Measurements from ENCODE around the gene GGT6.

GGT6 gene

GRCh38 chr17:4515501-4515900, 44.9 kb downstream of the GGT6 start:
- DNase-seq (ENCODE audit: extremely low read depth, low read depth), result no peak
- no peak for TF ChIP-seq CTCF (IDR thresholded peaks at IDR 0.05; ENCODE audit: low read depth, low read length)

GRCh38 chr17:4514779-4515178, 45.6 kb downstream of the GGT6 start:
- no peak for TF ChIP-seq CTCF (IDR thresholded peaks at IDR 0.05; ENCODE audit: low read depth, low read length)
- DNase-seq (ENCODE audit: extremely low read depth, low read depth), result no peak

- no peak for TF ChIP-seq CTCF (IDR thresholded peaks at IDR 0.05; ENCODE audit: low read depth, low read length)
- no peak for DNase-seq (ENCODE audit: extremely low read depth, low read depth)
Observed at GRCh38 chr17:4514206-4514605, 46.2 kb downstream of the GGT6 start.

- no peak for TF ChIP-seq CTCF (IDR thresholded peaks at IDR 0.05; ENCODE audit: low read depth, low read length)
- DNase-seq (ENCODE audit: extremely low read depth, low read depth), result no peak
Observed at GRCh38 chr17:4513113-4514032, 47.0 kb downstream of the GGT6 start.

GRCh38 chr17:4512156-4513112, 47.9 kb downstream of the GGT6 start:
- TF ChIP-seq CTCF (IDR thresholded peaks at IDR 0.05; ENCODE audit: low read depth, low read length), result no peak
- no peak for DNase-seq (ENCODE audit: extremely low read depth, low read depth)

- DNase-seq (ENCODE audit: extremely low read depth, low read depth), result no peak
- no peak for TF ChIP-seq CTCF (IDR thresholded peaks at IDR 0.05; ENCODE audit: low read depth, low read length)
Observed at GRCh38 chr17:4511199-4511932, 49.0 kb downstream of the GGT6 start.
